Suppressor macrophage treated with lipopolysaccharide for 1 hour (primary cell): ENCODE measurements around the gene ACOT6.
"Not testable (repeated sequence)": the region's sequence is repeated elsewhere in the genome, so short reads cannot be mapped to it uniquely, and the experiment has no call there.

Experiments used
- DNase-seq, 3 donors: peaks; one replicate each; pipeline ENCODE4 v3.0.0-alpha.2; 2020 to 2022

Gene ACOT6

DNA sequence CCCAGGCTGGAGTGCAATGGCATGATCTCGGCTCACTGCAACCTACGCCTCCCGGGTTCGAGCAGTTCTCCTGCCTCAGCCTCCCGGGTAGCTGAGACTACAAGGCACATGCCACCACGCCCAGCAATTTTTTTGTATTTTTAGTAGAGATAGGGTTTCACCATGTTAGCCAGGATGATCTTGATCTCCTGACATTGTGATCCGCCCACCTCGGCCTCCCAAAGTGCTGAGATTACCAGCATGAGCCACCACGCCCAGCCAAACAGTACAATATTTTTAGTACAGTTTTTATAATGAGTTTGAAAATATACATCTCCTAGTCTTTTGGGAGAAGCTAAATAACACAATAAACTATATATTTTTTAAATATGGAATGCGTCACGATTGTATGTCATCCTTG is 46.9 kb downstream of the ACOT6 start:
- not testable (repeated sequence) for DNase-seq

- DNase-seq, result no peak
Observed at GRCh38 chr14:73660511-73660910, 48.2 kb downstream of the ACOT6 start.

DNA sequence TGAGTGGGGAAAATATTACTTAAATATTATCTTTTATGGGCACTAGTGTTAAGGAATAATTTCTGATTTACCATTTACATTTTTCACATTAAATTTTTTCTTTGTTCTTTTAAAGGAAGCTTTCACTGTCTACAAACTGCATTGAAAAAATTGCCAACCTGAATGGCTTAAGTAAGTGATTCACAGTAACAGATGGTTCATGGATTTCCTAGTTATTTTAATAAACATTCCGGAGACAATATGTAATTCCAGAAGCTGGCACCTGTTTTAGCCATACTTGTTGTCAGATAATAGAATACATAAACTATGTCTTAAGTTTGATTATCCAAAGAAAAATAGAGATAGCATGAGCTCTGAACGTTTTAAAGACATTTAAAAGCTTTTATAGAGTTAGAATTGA is 49.6 kb downstream of the ACOT6 start:
- no peak for DNase-seq

- DNase-seq, result peak; percentile 58 to 68 (median 67)
Observed at GRCh38 chr14:73662487-73662943, 50.2 kb downstream of the ACOT6 start.

GRCh38 chr14:73663548-73664212 is 51.4 kb downstream of the ACOT6 start:
- no peak for DNase-seq

- no peak for DNase-seq
Observed at GRCh38 chr14:73665130-73665529, 52.8 kb downstream of the ACOT6 start.

GRCh38 chr14:73666583-73666982 is 54.3 kb downstream of the ACOT6 start:
- DNase-seq, result no peak

DNA sequence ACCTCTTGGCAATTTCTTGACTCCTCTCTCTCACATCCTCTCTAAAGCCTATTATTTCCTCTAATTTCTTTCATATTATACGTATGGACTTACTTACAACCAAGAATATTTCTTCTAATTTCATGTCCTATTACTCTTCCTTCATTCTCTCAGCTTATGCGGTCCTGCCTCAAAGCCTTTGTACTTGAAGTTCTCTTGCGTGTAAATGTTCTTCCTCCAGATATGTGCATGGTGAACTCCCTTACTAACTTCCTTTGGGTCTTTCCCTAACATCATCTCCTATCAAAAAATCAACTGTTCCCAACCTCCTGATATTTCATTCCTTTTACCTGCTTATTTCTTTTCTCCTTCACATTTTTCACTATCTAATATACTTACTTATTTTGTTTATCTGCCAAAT is 55.5 kb downstream of the ACOT6 start:
- no peak for DNase-seq
